GM12872 (cell line): ENCODE results near the gene PLCB1.

Source experiments
- CTCF ChIP-seq: IDR thresholded peaks from 3 replicates; pipeline ENCODE4 v1.5.1; 2011; ENCODE audit warnings: low read depth, mild to moderate bottlenecking, low read length, moderate library complexity; ENCODE audit not compliant: insufficient read depth

Gene PLCB1

DNA sequence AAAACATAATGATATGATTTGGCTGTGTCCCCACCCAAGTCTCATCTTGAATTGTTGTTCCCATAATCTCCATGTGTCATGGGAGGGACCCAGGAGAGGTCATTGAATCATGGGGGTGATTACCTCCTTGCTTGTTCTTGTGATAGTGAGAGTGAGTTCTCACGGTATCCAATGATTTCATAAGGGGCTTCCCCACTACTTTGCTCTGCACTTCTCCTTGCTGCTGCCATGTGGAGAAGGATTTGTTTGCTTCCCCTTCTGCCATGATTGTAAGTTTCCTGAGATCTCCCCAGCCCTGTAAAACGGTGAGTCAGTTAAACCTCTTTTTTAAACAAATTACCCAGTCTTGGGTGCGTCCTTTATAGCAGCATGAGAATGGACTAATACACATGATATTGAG, 780.0 kb downstream of the PLCB1 start:
- no peak for TF ChIP-seq CTCF

DNA sequence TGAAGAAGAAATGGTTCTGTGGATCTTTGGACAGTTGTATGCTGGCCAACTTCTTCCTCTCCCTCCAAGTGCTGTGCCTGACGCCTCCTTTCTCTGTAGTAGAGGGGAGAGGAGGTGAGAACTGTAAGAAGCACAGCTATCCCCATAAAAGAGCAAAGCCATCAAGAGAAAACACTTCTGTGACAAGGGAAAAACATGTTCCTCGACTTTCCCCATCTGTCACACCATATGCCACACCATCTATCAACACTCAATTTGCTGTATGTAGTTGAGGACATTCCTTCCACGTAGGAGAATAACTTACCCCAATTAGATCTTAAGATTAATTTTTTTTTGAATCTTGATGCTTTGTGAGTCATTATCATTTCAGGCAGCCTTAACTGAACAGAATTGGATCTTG, 780.7 kb downstream of the PLCB1 start:
- no peak for TF ChIP-seq CTCF

DNA sequence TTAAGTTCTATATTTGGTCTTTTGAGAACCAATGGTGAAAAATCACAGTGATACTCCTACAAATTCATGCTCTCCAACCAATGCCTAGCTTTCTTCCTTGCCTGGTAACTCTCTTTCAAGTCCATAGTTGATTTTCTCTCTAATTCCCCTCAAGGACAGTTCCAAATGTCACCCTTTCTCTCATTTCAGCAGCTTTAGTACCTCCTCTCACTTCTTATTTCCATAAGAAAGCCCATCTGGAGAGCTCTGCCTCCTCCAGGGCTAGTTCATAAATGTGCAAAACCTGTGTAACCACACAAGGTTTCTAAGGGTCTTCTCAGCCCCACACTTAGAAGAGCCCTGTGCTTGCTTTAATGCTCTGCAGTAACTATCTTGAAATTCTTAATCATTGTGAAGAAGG, 781.4 kb downstream of the PLCB1 start:
- TF ChIP-seq CTCF = no peak

GRCh38 chr20:8914421-8914820, 782.4 kb downstream of the PLCB1 start:
- no peak for TF ChIP-seq CTCF

DNA sequence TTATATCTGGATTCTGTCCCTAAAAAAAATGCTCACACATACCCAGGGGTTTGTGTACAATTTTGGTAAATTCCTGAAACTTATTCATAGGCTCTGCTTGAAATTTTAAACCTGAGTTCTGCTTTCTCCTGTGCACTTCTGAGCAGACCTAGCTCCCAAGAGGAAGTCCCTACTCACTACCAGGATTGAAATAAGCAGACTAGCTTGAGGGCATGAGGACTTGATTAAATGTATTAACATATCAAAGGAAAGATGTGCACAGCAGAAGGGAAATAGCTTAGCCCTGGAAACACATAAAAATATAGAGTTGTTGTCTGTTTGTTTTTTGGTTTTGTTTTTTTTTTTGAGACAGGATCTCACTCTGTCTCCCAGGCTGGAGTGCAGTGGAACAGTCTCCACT, 785.0 kb downstream of the PLCB1 start:
- no peak for TF ChIP-seq CTCF

GRCh38 chr20:8918145-8918544, 786.1 kb downstream of the PLCB1 start:
- no peak for TF ChIP-seq CTCF

- TF ChIP-seq CTCF = no peak
These were observed 792.5 kb downstream of the PLCB1 start for GRCh38 chr20:8924539-8924938.

DNA sequence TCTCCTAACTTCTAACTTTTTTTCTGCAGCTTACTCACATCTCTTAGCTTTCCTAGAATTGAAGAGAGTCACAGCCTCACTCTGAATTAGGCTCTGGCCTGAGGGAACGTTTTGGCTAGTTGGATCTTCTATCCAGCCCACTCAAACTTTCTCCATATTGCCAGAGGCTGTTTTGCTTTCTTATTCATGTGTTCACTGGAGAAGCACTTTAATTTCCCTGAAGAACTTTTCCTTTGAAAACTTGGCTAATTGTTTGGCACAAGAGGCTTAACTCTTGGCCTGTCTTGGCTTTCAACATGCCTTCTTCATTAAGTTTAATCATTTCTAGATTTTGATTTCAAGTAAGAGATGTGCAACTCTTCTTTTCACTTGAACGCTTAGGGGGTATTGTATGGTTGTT, 798.7 kb downstream of the PLCB1 start:
- TF ChIP-seq CTCF = no peak
